CD4-positive, CD25-positive, alpha-beta regulatory T cell (primary cell): ENCODE data around the gene EPHB1. TPM values are rescaled to one million over a fixed set of nuclear protein-coding genes. Genes with fewer than 3 reads are reported as not detected.

Source experiments
- ATAC-seq, 2 donors: fragments of 150-1000 bp; cut with Tn5 transposase; one replicate each; pipeline ENCODE4 v1.10.0; 2021; ENCODE audit warnings: low read depth in 2 of 2, moderate number of reproducible peaks in 2 of 2, moderate library complexity in 1 of 2
- DNase-seq, 3 donors: peaks; one replicate each; pipeline versions ENCODE4 v3.0.0 to v3.0.0-alpha.2; 2012 to 2022; ENCODE audit warnings: mixed read lengths in 1 of 3
- H3K27ac ChIP-seq: one replicate; pipeline ENCODE4 v1.7.0; 2013; ENCODE audit warnings: mild to moderate bottlenecking, low read length; ENCODE audit not compliant: insufficient read depth, poor library complexity, severe bottlenecking
- H3K27me3 ChIP-seq: one replicate; pipeline ENCODE4 v1.7.0; 2013; ENCODE audit warnings: low read length; ENCODE audit not compliant: control insufficient read depth, insufficient read depth
- H3K36me3 ChIP-seq: one replicate; pipeline ENCODE4 v1.7.0; 2013; ENCODE audit warnings: mild to moderate bottlenecking, low read length, moderate library complexity; ENCODE audit not compliant: control insufficient read depth, insufficient read depth
- H3K4me1 ChIP-seq: 2 replicates; pipeline ENCODE4 v1.7.0; 2013; ENCODE audit warnings: mild to moderate bottlenecking, low read length; ENCODE audit not compliant: insufficient read depth, control insufficient read depth, poor library complexity, severe bottlenecking
- H3K4me3 ChIP-seq: one replicate; pipeline ENCODE4 v1.7.0; 2013; ENCODE audit warnings: low read depth, mild to moderate bottlenecking, low read length, moderate library complexity
- H3K9me3 ChIP-seq, 2 experiments: 1 replicate in 1 of 2; 2 replicates in 1 of 2; pipeline ENCODE4 v1.7.0; 2013; ENCODE audit warnings: low read length in 2 of 2, mild to moderate bottlenecking in 1 of 2, moderate library complexity in 1 of 2; ENCODE audit not compliant: control insufficient read depth in 2 of 2
- H3K27ac Mint-ChIP-seq, 3 donors: one replicate each; pipeline ENCODE4 v1.8.0; 2020 to 2022; ENCODE audit warnings: mild to moderate bottlenecking in 3 of 3, mixed read lengths in 3 of 3, moderate library complexity in 2 of 3
- H3K27me3 Mint-ChIP-seq: one replicate; pipeline ENCODE4 v1.8.0; 2022; ENCODE audit warnings: mild to moderate bottlenecking, mixed read lengths
- H3K36me3 Mint-ChIP-seq: one replicate; pipeline ENCODE4 v1.8.0; 2020; ENCODE audit warnings: mixed read lengths
- H3K4me1 Mint-ChIP-seq, 4 donors: one replicate each; pipeline ENCODE4 v1.8.0; 2020 to 2022; ENCODE audit warnings: mixed read lengths in 4 of 4, mild to moderate bottlenecking in 1 of 4
- H3K4me3 Mint-ChIP-seq, 4 donors: one replicate each; pipeline ENCODE4 v1.8.0; 2020 to 2022; ENCODE audit warnings: mild to moderate bottlenecking in 4 of 4, mixed read lengths in 4 of 4, moderate library complexity in 3 of 4
- H3K9me3 Mint-ChIP-seq, 7 donors: one replicate each; pipeline ENCODE4 v1.8.0; 2020 to 2022; ENCODE audit warnings: mixed read lengths in 7 of 7, mild to moderate bottlenecking in 3 of 7, moderate library complexity in 2 of 7
- polyA plus RNA-seq, 4 donors: library from polyadenylated mRNA; unstranded; fragments of 300-500 nt; fragmentation: Illumina TruSeq; gene quantifications; one replicate each; pipeline ENCODE4 v1.2.3, GENCODE V29; 2021
- total RNA-seq: library from RNA; stranded (reverse); gene quantifications from one replicate; pipeline ENCODE4 v1.2.3, GENCODE V29; 2022

Gene EPHB1
- total and polyA plus RNA-seq, 5 donors from 2014 or later = 0.32 to 2.1 (median 0.84) TPM

DNA sequence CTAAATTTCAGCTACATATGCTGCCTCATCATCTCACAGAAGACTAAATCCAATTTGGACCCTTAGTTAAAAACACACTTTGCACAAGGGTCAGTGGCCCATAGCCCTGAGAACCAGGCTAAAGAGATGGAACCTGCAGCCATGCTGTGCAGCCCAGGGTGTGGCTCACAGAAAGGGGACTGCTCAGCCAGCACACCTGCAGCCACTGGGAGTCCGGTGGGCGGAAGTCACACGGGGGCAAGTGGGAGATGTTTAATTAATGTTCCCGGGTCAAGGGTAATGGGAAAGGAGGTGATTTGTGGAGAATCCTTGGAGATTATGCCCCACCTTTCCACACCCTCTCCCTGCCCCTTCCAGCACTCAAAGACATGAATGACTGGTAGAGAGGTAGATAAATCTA is 467.4 kb downstream of the EPHB1 start:
- Histone ChIP-seq H3K27ac (no peak overlapping the region), H3K9me3 (no peaks in the 10 kb centered on the region), H3K4me1 (no peaks in the 10 kb centered on the region), H3K27me3 (no peaks in the 10 kb centered on the region), H3K4me3 (no peak overlapping the region), H3K36me3 (no peaks in the 10 kb centered on the region)
- ATAC-seq (no peak), DNase-seq (no peak)
- no peak overlapping the region for H3K4me3 Mint-ChIP-seq
- peaks cover 0 to 6% (median 0%) of the 10 kb centered on the region in 7 donors for H3K9me3 Mint-ChIP-seq
- no peaks in the 10 kb centered on the region for H3K27me3 Mint-ChIP-seq
- no peaks in the 10 kb centered on the region for H3K4me1 Mint-ChIP-seq
- no peaks in the 10 kb centered on the region for H3K36me3 Mint-ChIP-seq
- no peak overlapping the region for H3K27ac Mint-ChIP-seq

DNA sequence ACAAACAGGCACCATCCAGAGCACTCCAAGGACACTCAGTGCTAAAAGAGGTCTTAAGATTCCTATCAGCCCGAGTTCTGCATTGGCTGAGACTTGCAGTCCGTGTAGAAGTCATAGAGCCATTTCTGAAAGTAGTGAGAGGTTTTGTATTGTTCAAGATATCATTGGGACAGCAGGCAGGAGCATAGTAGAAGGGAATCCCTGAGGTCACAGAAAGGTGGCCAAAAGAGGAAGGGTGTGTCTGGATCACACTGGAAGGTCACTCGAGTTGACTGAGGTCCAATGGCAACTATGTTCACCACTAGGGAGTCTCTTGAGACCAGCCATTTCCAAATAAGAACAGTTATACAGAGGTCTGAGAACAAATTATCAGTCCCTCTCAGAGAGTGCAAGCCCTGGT is 468.3 kb downstream of the EPHB1 start:
- Histone ChIP-seq H3K4me3 (no peak overlapping the region), H3K27ac (no peak overlapping the region), H3K9me3 (no peaks in the 10 kb centered on the region), H3K36me3 (no peaks in the 10 kb centered on the region), H3K4me1 (no peaks in the 10 kb centered on the region), H3K27me3 (no peaks in the 10 kb centered on the region)
- H3K4me1 Mint-ChIP-seq = no peaks in the 10 kb centered on the region
- no peaks in the 10 kb centered on the region for H3K27me3 Mint-ChIP-seq
- no peak overlapping the region for H3K27ac Mint-ChIP-seq
- no peak for ATAC-seq
- DNase-seq = no peak
- no peaks in the 10 kb centered on the region for H3K36me3 Mint-ChIP-seq
- peaks cover 0 to 4% (median 0%) of the 10 kb centered on the region in 7 donors for H3K9me3 Mint-ChIP-seq
- H3K4me3 Mint-ChIP-seq = no peak overlapping the region

DNA sequence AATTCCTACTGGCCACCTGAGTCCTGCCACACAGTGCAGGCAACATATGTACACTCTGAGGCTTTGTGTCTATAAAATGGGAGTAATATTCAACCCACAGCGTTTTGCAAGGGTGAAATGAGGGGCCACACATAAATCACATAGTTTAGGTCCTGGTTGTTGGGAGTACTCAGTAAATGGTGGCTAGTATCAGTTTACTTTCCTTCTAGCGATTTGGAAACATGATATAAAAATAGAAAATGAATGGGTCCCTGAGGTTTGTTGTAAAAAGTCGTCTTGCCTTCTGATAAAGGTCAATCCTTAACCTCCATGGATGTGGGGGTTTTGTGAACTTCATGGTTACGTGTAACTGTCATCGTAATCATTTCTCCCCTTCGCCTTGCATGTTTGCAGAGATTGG is 472.4 kb downstream of the EPHB1 start:
- Histone ChIP-seq H3K27me3 (no peaks in the 10 kb centered on the region), H3K36me3 (no peaks in the 10 kb centered on the region), H3K4me1 (no peaks in the 10 kb centered on the region), H3K27ac (no peak overlapping the region), H3K4me3 (no peak overlapping the region), H3K9me3 (no peaks in the 10 kb centered on the region)
- Mint-ChIP-seq H3K4me1 (no peaks in the 10 kb centered on the region), H3K9me3 (peaks cover 0 to 4% (median 0%) of the 10 kb centered on the region in 7 donors), H3K27ac (no peak overlapping the region), H3K4me3 (no peak overlapping the region), H3K27me3 (no peaks in the 10 kb centered on the region), H3K36me3 (no peaks in the 10 kb centered on the region)
- DNase-seq (no peak), ATAC-seq (no peak)

DNA sequence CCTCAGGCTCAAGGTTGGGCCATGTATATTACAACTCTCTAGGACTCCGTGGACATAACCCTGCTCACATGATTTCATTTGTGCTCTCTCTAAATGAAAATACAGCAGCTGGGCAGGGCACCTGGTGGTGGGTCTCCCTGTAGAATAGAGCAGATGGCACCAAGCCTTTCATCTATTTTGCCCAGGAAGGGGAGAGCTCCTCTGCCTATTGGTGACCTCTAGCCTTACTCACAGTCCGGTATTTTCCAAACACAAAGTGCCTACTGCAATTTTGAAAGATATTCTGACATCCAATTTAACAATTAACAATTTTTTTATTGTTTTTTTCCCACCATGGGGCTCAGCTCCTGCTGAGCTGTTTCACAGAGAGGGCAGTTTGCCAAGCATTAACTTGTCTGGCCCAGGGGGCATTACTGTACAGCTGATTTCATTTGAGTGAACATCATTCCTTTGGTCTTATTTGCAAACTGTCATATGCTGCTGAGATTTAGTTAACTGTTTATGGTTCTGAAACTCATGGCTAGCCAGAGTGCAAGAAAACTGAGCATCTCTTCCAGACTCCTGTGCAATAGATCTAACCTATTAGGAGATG is 474.0 kb downstream of the EPHB1 start:
- no peak overlapping the region for H3K27ac Mint-ChIP-seq
- H3K9me3 Mint-ChIP-seq = peaks cover 0 to 5% (median 0%) of the 10 kb centered on the region in 7 donors
- H3K4me1 Mint-ChIP-seq = no peaks in the 10 kb centered on the region
- H3K4me3 ChIP-seq = no peak overlapping the region
- H3K27me3 Mint-ChIP-seq = no peaks in the 10 kb centered on the region
- H3K4me3 Mint-ChIP-seq = no peak overlapping the region
- H3K36me3 ChIP-seq = no peaks in the 10 kb centered on the region
- H3K27me3 ChIP-seq = no peaks in the 10 kb centered on the region
- ATAC-seq (no peak), DNase-seq (no peak)
- H3K9me3 ChIP-seq = no peaks in the 10 kb centered on the region
- H3K27ac ChIP-seq = no peak overlapping the region
- no peaks in the 10 kb centered on the region for H3K4me1 ChIP-seq
- H3K36me3 Mint-ChIP-seq = no peaks in the 10 kb centered on the region

DNA sequence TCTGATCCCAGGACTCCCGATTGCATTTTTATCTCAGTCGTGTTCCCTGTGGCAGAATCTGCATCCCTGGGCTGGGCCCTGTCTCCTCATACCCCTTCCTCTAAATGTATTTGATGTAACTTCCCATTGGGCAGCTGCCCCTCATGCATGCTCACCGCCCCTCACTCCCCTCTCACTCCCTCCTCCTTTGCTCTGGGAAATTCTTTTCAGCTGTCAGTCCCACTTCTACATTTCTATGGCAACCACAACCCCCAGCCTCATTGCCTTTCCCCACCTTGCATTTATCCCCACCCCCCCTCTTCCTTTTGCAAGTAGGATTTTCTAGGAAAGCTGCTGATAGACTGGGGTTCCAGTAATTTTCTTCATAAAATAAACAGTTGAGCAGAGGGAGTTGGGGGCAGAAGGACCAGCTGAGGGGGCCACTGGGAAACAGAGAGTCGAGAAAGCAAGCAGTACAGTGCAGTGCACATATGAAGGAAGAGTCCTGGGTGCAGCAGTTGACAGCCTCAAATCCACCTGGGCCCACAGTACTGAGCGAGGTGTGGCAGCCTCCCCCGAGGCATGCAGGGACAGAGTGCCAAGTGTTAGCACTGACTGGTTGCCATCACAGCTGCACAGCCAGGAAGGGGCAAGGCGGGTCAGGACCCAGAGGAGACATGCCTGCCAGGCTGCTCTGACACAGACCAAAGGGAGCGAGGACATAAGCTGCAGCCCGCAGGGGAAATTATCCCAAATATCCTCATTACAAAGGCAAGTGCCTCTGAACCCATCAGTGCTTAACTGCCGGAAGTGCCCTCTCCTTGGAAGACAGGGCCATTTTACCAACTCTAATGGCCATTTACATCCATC is 476.3 kb downstream of the EPHB1 start:
- peaks cover 0 to 5% (median 0%) of the 10 kb centered on the region in 7 donors for H3K9me3 Mint-ChIP-seq
- H3K27me3 ChIP-seq = no peaks in the 10 kb centered on the region
- DNase-seq = no peak
- no peaks in the 10 kb centered on the region for H3K9me3 ChIP-seq
- no peaks in the 10 kb centered on the region for H3K36me3 Mint-ChIP-seq
- H3K4me1 Mint-ChIP-seq = no peaks in the 10 kb centered on the region
- ATAC-seq = no peak
- no peaks in the 10 kb centered on the region for H3K36me3 ChIP-seq
- H3K4me3 Mint-ChIP-seq = no peak overlapping the region
- H3K27ac ChIP-seq = no peak overlapping the region
- H3K4me1 ChIP-seq = no peaks in the 10 kb centered on the region
- no peak overlapping the region for H3K27ac Mint-ChIP-seq
- no peaks in the 10 kb centered on the region for H3K27me3 Mint-ChIP-seq
- no peak overlapping the region for H3K4me3 ChIP-seq

DNA sequence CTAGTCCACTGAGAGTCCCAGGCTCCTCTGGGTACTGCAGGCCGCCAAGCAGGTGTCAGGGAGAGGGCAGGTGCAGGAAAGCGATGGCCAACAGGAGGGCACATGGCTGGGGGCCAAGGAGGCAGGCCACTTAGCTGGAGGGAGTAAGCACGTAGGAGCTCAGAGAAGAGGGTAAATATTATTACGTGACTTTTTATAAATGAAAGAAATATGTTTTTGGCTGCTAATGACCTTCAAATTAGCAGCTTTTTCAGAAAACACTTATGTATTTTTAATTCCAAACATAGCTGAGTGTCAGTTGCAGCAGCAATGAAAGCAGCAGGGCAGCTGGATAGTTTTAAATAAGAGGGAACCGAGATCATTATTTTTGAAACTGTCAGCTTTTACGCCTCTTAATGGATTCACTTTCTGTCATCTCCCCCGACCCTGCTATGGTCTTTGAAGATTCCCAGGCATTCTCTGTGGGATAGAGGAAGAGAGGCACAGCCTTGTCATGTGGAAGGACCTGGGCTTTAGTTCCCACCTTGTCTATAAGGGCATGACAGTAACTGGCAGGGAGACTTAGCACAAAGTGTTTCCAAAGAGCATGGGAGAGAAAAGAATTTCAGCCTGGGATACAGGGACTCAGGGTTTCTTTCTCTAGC is 477.1 kb downstream of the EPHB1 start:
- H3K36me3 Mint-ChIP-seq = no peaks in the 10 kb centered on the region
- no peaks in the 10 kb centered on the region for H3K4me1 Mint-ChIP-seq
- H3K27me3 ChIP-seq = no peaks in the 10 kb centered on the region
- peaks cover 0 to 5% (median 0%) of the 10 kb centered on the region in 7 donors for H3K9me3 Mint-ChIP-seq
- H3K36me3 ChIP-seq = no peaks in the 10 kb centered on the region
- no peaks in the 10 kb centered on the region for H3K9me3 ChIP-seq
- no peak for DNase-seq
- ATAC-seq = no peak
- H3K4me3 Mint-ChIP-seq = no peak overlapping the region
- H3K4me1 ChIP-seq = no peaks in the 10 kb centered on the region
- H3K27me3 Mint-ChIP-seq = no peaks in the 10 kb centered on the region
- H3K4me3 ChIP-seq = no peak overlapping the region
- no peak overlapping the region for H3K27ac ChIP-seq
- H3K27ac Mint-ChIP-seq = no peak overlapping the region

DNA sequence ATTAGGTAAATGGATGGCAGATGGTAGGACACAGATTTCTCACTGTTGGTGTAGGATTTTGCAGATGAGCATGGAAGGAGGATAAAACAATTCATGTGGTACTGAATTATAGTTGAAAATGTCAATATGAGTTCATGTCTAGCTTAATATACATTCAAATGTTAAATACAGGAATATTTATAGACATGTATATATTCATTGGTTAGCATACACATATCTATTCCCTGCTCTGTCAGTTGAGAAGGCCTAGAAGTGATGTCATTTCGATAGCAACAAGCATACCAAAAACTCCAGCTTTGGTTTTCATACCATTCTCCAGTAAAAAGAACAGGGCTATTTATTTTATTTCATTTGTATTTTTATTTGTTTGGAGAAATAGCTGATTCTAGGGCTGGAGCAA is 497.1 kb downstream of the EPHB1 start:
- Histone ChIP-seq H3K4me3 (no peak overlapping the region), H3K27me3 (no peaks in the 10 kb centered on the region), H3K9me3 (no peaks in the 10 kb centered on the region), H3K4me1 (no peaks in the 10 kb centered on the region), H3K36me3 (no peaks in the 10 kb centered on the region), H3K27ac (no peak overlapping the region)
- H3K4me3 Mint-ChIP-seq = no peak overlapping the region
- H3K36me3 Mint-ChIP-seq = no peaks in the 10 kb centered on the region
- H3K9me3 Mint-ChIP-seq = peaks cover 0 to 20% (median 0%) of the 10 kb centered on the region in 7 donors
- no peaks in the 10 kb centered on the region for H3K27me3 Mint-ChIP-seq
- ATAC-seq = no peak
- DNase-seq = no peak
- H3K27ac Mint-ChIP-seq = no peak overlapping the region
- H3K4me1 Mint-ChIP-seq = no peaks in the 10 kb centered on the region
